IPS-20b (cell line): Measurements from ENCODE around the gene RGS5.

Experiments used
- H3K27ac ChIP-seq: one replicate; pipeline ENCODE4 v1.5.1; 2013; ENCODE audit warnings: low read length
- H3K27me3 ChIP-seq: 2 replicates; pipeline ENCODE4 v1.6.1; 2013; ENCODE audit warnings: mild to moderate bottlenecking, low read length, inconsistent platforms; ENCODE audit not compliant: insufficient read depth
- H3K36me3 ChIP-seq: 2 replicates; pipeline ENCODE4 v1.6.1; 2013; ENCODE audit warnings: low read depth, mild to moderate bottlenecking, inconsistent platforms, low read length, moderate library complexity; ENCODE audit not compliant: insufficient read depth
- H3K4me1 ChIP-seq: 2 replicates; pipeline ENCODE4 v1.6.1; 2013; ENCODE audit warnings: mild to moderate bottlenecking, control low read depth, inconsistent platforms, low read length, moderate library complexity; ENCODE audit not compliant: insufficient read depth
- H3K4me3 ChIP-seq: 2 replicates; pipeline ENCODE4 v1.5.1; 2013; ENCODE audit warnings: mild to moderate bottlenecking, low read length, inconsistent platforms
- H3K9ac ChIP-seq: 2 replicates; pipeline ENCODE4 v1.6.1; 2013; ENCODE audit warnings: low read depth, mild to moderate bottlenecking, inconsistent platforms, low read length, moderate library complexity
- H3K9me3 ChIP-seq: 2 replicates; pipeline ENCODE4 v1.6.1; 2013; ENCODE audit warnings: mild to moderate bottlenecking, low read depth, low read length, inconsistent platforms; ENCODE audit not compliant: insufficient read depth

Gene RGS5

DNA sequence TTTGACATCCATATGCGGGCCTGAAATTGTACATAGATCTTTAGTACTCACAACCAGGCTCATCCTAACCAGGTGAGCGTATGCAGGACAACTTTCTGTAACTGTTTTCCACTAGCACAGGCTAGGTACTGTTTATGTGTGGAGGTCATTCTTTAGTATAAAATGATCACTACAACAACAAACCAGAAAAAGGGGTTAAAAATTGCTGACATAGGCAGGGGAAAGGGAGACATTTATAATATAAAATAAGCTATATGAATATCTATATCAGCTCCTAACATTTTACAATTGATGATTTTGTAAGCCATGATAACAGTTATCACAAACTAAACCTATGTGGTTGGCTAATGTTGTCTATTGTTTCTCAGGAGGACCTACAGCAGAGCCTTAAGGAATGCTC lies 37.6 kb downstream of the RGS5 start:
- no peak overlapping the region for H3K27ac ChIP-seq
- peaks cover 14% of the 10 kb centered on the region; the same call in 1 of the 2 replicates for H3K4me1 ChIP-seq

GRCh38 chr1:163163881-163164582 lies 38.7 kb downstream of the RGS5 start:
- Histone ChIP-seq H3K27ac (no peak overlapping the region), H3K4me1 (peaks cover 14% of the 10 kb centered on the region; the same call in 1 of the 2 replicates), H3K27me3 (no peaks in the 10 kb centered on the region), H3K36me3 (peaks cover 4% of the 10 kb centered on the region; the same call in 1 of the 2 replicates), H3K4me3 (no peak overlapping the region), H3K9me3 (no peaks in the 10 kb centered on the region), H3K9ac (no peak overlapping the region)

More for the DNA sequence above, 37.6 kb downstream of the RGS5 start:
- no peak overlapping the region for H3K4me3 ChIP-seq
- H3K9me3 ChIP-seq = no peaks in the 10 kb centered on the region
- peaks cover 4% of the 10 kb centered on the region; the same call in 1 of the 2 replicates for H3K36me3 ChIP-seq
- H3K27me3 ChIP-seq = no peaks in the 10 kb centered on the region
- H3K9ac ChIP-seq = no peak overlapping the region

DNA sequence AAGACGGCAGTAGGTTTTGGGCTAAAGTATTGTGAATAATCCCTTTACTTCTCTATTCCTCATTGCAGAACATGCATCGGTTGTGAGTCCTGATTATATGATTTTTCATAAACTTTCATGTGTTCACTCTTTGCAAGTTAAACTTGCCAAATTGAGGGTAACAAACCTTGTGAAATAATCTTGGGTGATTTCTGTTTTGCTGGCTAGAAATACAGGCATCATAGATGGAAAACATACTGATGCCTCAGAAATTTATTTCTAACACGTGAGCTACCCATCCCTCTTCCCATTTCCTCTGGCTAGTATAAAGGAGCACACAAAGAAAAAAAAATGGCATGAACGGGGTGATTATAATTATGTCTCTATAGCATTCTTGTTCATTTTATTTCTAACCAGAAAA lies 39.6 kb downstream of the RGS5 start:
- no peak overlapping the region for H3K9ac ChIP-seq
- H3K27ac ChIP-seq = no peak overlapping the region
- no peaks in the 10 kb centered on the region for H3K27me3 ChIP-seq
- peaks cover 4% of the 10 kb centered on the region; the same call in 1 of the 2 replicates for H3K36me3 ChIP-seq
- no peak overlapping the region for H3K4me3 ChIP-seq
- peaks cover 14% of the 10 kb centered on the region; the same call in 1 of the 2 replicates for H3K4me1 ChIP-seq
- H3K9me3 ChIP-seq = peaks cover 2% of the 10 kb centered on the region; the same call in 1 of the 2 replicates

- Histone ChIP-seq H3K9me3 (peaks cover 5% of the 10 kb centered on the region; the same call in 1 of the 2 replicates), H3K27me3 (no peaks in the 10 kb centered on the region), H3K27ac (no peak overlapping the region), H3K4me3 (no peak overlapping the region), H3K9ac (no peak overlapping the region), H3K4me1 (peaks cover 11% of the 10 kb centered on the region; the same call in 1 of the 2 replicates), H3K36me3 (peaks cover 8% of the 10 kb centered on the region; the same call in 1 of the 2 replicates)
These were observed 40.3 kb downstream of the RGS5 start for GRCh38 chr1:163162381-163162914.

GRCh38 chr1:163161841-163162240 lies 40.9 kb downstream of the RGS5 start:
- Histone ChIP-seq H3K27ac (no peak overlapping the region), H3K4me3 (no peak overlapping the region), H3K27me3 (no peaks in the 10 kb centered on the region), H3K36me3 (peaks cover 4% of the 10 kb centered on the region; the same call in 1 of the 2 replicates), H3K9ac (no peak overlapping the region), H3K4me1 (peaks cover 5% of the 10 kb centered on the region; the same call in 1 of the 2 replicates), H3K9me3 (peaks cover 5% of the 10 kb centered on the region; the same call in 1 of the 2 replicates)

GRCh38 chr1:163161337-163161736 lies 41.4 kb downstream of the RGS5 start:
- Histone ChIP-seq H3K4me3 (no peak overlapping the region), H3K4me1 (peaks cover under 1% of the 10 kb centered on the region; the same call in 1 of the 2 replicates), H3K36me3 (peaks cover 4% of the 10 kb centered on the region; the same call in 1 of the 2 replicates), H3K9ac (no peak overlapping the region), H3K9me3 (peaks cover 5% of the 10 kb centered on the region; the same call in 1 of the 2 replicates), H3K27ac (no peak overlapping the region), H3K27me3 (no peaks in the 10 kb centered on the region)

DNA sequence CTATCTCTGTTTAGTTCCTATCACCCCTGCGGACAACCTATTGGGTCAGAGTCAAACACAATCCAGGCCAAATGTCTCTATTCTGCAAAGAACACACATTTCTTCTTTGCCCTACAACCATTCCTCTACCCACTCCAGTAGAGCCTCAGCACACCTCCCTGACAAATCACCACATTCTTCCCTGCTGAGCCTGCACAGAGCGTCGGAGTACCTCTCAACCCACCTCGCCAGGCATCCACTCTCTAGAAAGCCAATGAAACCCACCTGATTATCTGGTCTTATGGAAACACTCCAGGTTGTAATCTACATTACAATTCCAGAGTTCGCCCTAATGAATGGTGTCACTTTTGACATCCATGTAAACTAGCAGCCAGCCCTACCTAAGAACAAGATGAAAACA lies 47.1 kb downstream of the RGS5 start:
- peaks cover 5% of the 10 kb centered on the region; the same call in 1 of the 2 replicates for H3K9me3 ChIP-seq
- 0 out of 2 replicates have a peak overlapping the region, but pooled peaks have one; percentile 23 for H3K4me3 ChIP-seq
- peaks cover 2% of the 10 kb centered on the region; the same call in 1 of the 2 replicates for H3K4me1 ChIP-seq
- no peak overlapping the region for H3K9ac ChIP-seq
- H3K27ac ChIP-seq = no peak overlapping the region
- peaks cover 9% of the 10 kb centered on the region; the same call in 1 of the 2 replicates for H3K36me3 ChIP-seq
- no peaks in the 10 kb centered on the region for H3K27me3 ChIP-seq

GRCh38 chr1:163148911-163149310 lies 53.8 kb downstream of the RGS5 start:
- no peak overlapping the region for H3K4me3 ChIP-seq
- H3K27me3 ChIP-seq = no peaks in the 10 kb centered on the region
- peaks cover 5% of the 10 kb centered on the region; the same call in 1 of the 2 replicates for H3K36me3 ChIP-seq
- no peaks in the 10 kb centered on the region for H3K9me3 ChIP-seq
- no peak overlapping the region for H3K9ac ChIP-seq
- no peaks in the 10 kb centered on the region for H3K4me1 ChIP-seq
- no peak overlapping the region for H3K27ac ChIP-seq

GRCh38 chr1:163147019-163147418 lies 55.7 kb downstream of the RGS5 start:
- no peak overlapping the region for H3K4me3 ChIP-seq
- H3K27ac ChIP-seq = no peak overlapping the region
- no peaks in the 10 kb centered on the region for H3K4me1 ChIP-seq
- no peaks in the 10 kb centered on the region for H3K9me3 ChIP-seq
- 0 out of 2 replicates have a peak, but pooled peaks cover 5% of the 10 kb centered on the region for H3K36me3 ChIP-seq
- H3K9ac ChIP-seq = no peak overlapping the region
- no peaks in the 10 kb centered on the region for H3K27me3 ChIP-seq

- no peaks in the 10 kb centered on the region for H3K36me3 ChIP-seq
- no peaks in the 10 kb centered on the region for H3K4me1 ChIP-seq
- H3K4me3 ChIP-seq = no peak overlapping the region
- no peaks in the 10 kb centered on the region for H3K27me3 ChIP-seq
- no peaks in the 10 kb centered on the region for H3K9me3 ChIP-seq
- H3K27ac ChIP-seq = no peak overlapping the region
- no peak overlapping the region for H3K9ac ChIP-seq
These were observed 57.3 kb downstream of the RGS5 start for GRCh38 chr1:163145435-163145834.

GRCh38 chr1:163144418-163144817 lies 58.3 kb downstream of the RGS5 start:
- H3K9me3 ChIP-seq = no peaks in the 10 kb centered on the region
- no peaks in the 10 kb centered on the region for H3K36me3 ChIP-seq
- no peak overlapping the region for H3K4me3 ChIP-seq
- no peak overlapping the region for H3K27ac ChIP-seq
- no peaks in the 10 kb centered on the region for H3K27me3 ChIP-seq
- no peaks in the 10 kb centered on the region for H3K4me1 ChIP-seq
- H3K9ac ChIP-seq = no peak overlapping the region

DNA sequence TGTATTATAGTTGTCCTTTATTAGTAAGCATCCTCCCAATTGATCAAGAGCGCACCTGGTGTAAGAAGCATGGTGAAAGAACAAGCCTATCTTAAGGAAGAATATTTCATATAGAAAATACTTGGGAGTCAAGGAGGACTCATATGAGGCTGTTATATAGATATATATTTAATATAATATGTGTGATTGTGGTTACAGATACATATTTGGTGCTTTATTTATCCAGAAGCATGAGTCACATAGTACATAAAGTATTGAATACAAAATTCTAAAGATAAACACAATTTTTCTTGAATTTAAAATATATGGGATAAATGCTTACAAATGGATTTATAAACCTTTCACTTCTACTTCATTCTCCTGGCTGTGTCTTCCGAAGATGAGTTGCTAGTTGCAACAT lies 60.6 kb downstream of the RGS5 start:
- Histone ChIP-seq H3K4me1 (no peaks in the 10 kb centered on the region), H3K27me3 (no peaks in the 10 kb centered on the region), H3K9ac (no peak overlapping the region), H3K4me3 (no peak overlapping the region), H3K9me3 (no peaks in the 10 kb centered on the region), H3K36me3 (no peaks in the 10 kb centered on the region), H3K27ac (no peak overlapping the region)
